Activated CD8-positive, alpha-beta memory T cell treated with anti-CD3 and anti-CD28 coated beads, Interleukin-2, amount 50 U/mL, for 24 hours (primary cell): Measurements from ENCODE around the gene GHRHR.

Source experiments
- DNase-seq: peaks from one replicate; pipeline ENCODE4 v3.0.0-alpha.2; 2020; ENCODE audit errors: extremely low read depth

Gene GHRHR

GRCh38 chr7:30928254-30928872, 35.4 kb upstream of the GHRHR start:
- no peak for DNase-seq

GRCh38 chr7:30929686-30930085, 34.1 kb upstream of the GHRHR start:
- DNase-seq = no peak

GRCh38 chr7:30930621-30931020, 33.1 kb upstream of the GHRHR start:
- DNase-seq = no peak

- no peak for DNase-seq
Observed at GRCh38 chr7:30931161-30931928, 32.4 kb upstream of the GHRHR start.

GRCh38 chr7:30931929-30932540, 31.7 kb upstream of the GHRHR start:
- no peak for DNase-seq

- DNase-seq = no peak
Observed at GRCh38 chr7:30932562-30932961, 31.2 kb upstream of the GHRHR start.

GRCh38 chr7:30933124-30933974, 30.4 kb upstream of the GHRHR start:
- DNase-seq = no peak

- DNase-seq = no peak
Observed at GRCh38 chr7:30934225-30934624, 29.5 kb upstream of the GHRHR start.

- no peak for DNase-seq
Observed at GRCh38 chr7:30934732-30935568, 28.8 kb upstream of the GHRHR start.

- DNase-seq = no peak
Observed at GRCh38 chr7:30935569-30935877, 28.2 kb upstream of the GHRHR start.

- no peak for DNase-seq
Observed at GRCh38 chr7:30936650-30937245, 27.0 kb upstream of the GHRHR start.

GRCh38 chr7:30937416-30937815, 26.3 kb upstream of the GHRHR start:
- no peak for DNase-seq

- peak; percentile 15 for DNase-seq
Observed at GRCh38 chr7:30938435-30939316, 25.1 kb upstream of the GHRHR start.

GRCh38 chr7:30941582-30942323, 22.0 kb upstream of the GHRHR start:
- no peak for DNase-seq

- no peak for DNase-seq
Observed at GRCh38 chr7:30950197-30950596, 13.6 kb upstream of the GHRHR start.

- DNase-seq = no peak
Observed at GRCh38 chr7:30954914-30955313, 8.8 kb upstream of the GHRHR start.

- no peak for DNase-seq
Observed at GRCh38 chr7:30956704-30957103, 7.0 kb upstream of the GHRHR start.

- no peak for DNase-seq
Observed at GRCh38 chr7:30965372-30965771, 1.6 kb downstream of the GHRHR start.

- no peak for DNase-seq
Observed at GRCh38 chr7:30965883-30966282, 2.1 kb downstream of the GHRHR start.
